Mucosa of descending colon (tissue), 3 donors: ENCODE data around the gene RMND5A. TPM values are rescaled to one million over a fixed set of nuclear protein-coding genes. Genes with fewer than 3 reads are reported as not detected.

Experiments used
- ATAC-seq: fragments of 200-7000 bp; cut with Tn5 transposase; one replicate; pipeline ENCODE4 v1.9.1; 2020; ENCODE audit warnings: mild to moderate bottlenecking, moderate library complexity
- DNase-seq, 3 donors: peaks; one replicate each; pipeline ENCODE4 v3.0.0-alpha.2; 2020
- H3K36me3 ChIP-seq: fragments of 200-600 bp; one replicate; pipeline ENCODE4 v1.8.0; 2021; ENCODE audit warnings: low read depth, mild to moderate bottlenecking
- H3K4me1 ChIP-seq: fragments of 200-600 bp; one replicate; pipeline ENCODE4 v1.8.0; 2021; ENCODE audit warnings: low read depth, mild to moderate bottlenecking
- H3K4me3 ChIP-seq: fragments of 200-600 bp; one replicate; pipeline ENCODE4 v1.8.0; 2021; ENCODE audit warnings: mild to moderate bottlenecking
- H3K9me3 ChIP-seq: fragments of 200-600 bp; one replicate; pipeline ENCODE4 v1.8.0; 2021; ENCODE audit warnings: mild to moderate bottlenecking
- CTCF ChIP-seq: fragments of 200-600 bp; IDR thresholded peaks from one replicate; pipeline ENCODE4 v1.8.0; 2022; ENCODE audit warnings: antibody characterized with exemption, mild to moderate bottlenecking
- intact Hi-C, 2 donors: fragments of 100-400 bp; cut with DNase I in 1 of 2; cut with micrococcal nuclease in 1 of 2; formaldehyde crosslinking; loops; one replicate each; pipeline versions ENCODE4 v1.11.0 to v1.11.1; 2022; cut with DNase I, micrococcal nuclease
- total RNA-seq, 3 donors: library from RNA; stranded (reverse); fragmentation: NEBNext Ultra II Directional in 2 of 3; extraction: Animal tissue kit (Norgen Biotek cat#: 25700) in 2 of 3; gene quantifications; one replicate each; pipeline versions ENCODE4 v1.2.1 to v1.2.4, GENCODE V29; 2021 to 2023
- donor health status: DM: no; HTN: no; CAD: no; lungs with moderate emphysema.
- donor health status: DM: no; HTN: no; CAD: no.
- donor health status: DM: no; HTN: yes; CAD: no.

Gene RMND5A
- total RNA-seq, 3 donors from 2014 or later = 69.2 to 93.0 (median 73.8) TPM

- Histone ChIP-seq H3K4me3 (no peak overlapping the region), H3K9me3 (no peaks in the 10 kb centered on the region), H3K4me1 (no peaks in the 10 kb centered on the region), H3K36me3 (no peaks in the 10 kb centered on the region)
- ATAC-seq = no peak
- no peak for TF ChIP-seq CTCF
- DNase-seq = no peak
- intact Hi-C loops = no loop called here
Measured at GRCh38 chr2:86815611-86816010, 95.5 kb downstream of the RMND5A start.

DNA sequence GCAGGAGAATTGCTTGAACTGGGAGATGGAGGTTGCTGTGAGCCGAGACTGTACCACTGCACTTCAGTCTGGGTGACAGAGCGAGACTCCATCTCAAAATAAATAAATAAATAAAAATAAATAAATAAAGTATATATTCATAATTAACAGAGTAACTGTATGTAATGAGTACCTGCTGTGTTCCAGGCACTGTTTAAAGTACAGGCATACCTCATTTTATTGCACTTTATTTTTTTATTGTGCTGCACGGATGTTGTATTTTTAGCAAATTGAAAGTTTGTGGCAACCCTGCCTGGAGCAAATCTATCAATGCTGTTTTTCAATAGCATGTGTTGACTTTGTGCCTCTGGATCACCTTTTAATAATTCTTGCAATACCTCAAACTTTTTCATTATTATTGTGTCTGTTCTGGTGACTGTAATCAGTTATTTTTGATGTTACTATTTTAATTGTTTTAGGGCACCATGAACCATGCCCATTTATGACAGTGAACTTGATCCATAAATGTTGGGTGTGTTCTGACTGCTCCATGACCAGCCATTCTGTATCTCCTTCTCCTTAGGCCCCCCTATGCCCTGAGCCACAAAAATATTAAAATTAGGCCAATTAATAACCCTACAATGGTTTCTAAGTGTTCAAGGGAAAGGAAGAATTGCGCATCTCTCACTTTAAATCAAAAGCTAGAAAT, 98.2 kb downstream of the RMND5A start:
- H3K9me3 ChIP-seq = no peaks in the 10 kb centered on the region
- ATAC-seq (peak; percentile 67), DNase-seq (no peak)

GRCh38 chr2:86818957-86819356, 98.9 kb downstream of the RMND5A start:
- H3K4me1 ChIP-seq = no peaks in the 10 kb centered on the region
- ATAC-seq (no peak), DNase-seq (no peak)
- H3K4me3 ChIP-seq = no peak overlapping the region
- H3K36me3 ChIP-seq = no peaks in the 10 kb centered on the region
- H3K9me3 ChIP-seq = no peaks in the 10 kb centered on the region
- intact Hi-C loops = no loop called here
- no peak for TF ChIP-seq CTCF

More for the DNA sequence above, 98.2 kb downstream of the RMND5A start:
- TF ChIP-seq CTCF = no peak
- H3K4me1 ChIP-seq = no peaks in the 10 kb centered on the region
- no peak overlapping the region for H3K4me3 ChIP-seq
- H3K36me3 ChIP-seq = no peaks in the 10 kb centered on the region
- intact Hi-C loops = no loop called here

DNA sequence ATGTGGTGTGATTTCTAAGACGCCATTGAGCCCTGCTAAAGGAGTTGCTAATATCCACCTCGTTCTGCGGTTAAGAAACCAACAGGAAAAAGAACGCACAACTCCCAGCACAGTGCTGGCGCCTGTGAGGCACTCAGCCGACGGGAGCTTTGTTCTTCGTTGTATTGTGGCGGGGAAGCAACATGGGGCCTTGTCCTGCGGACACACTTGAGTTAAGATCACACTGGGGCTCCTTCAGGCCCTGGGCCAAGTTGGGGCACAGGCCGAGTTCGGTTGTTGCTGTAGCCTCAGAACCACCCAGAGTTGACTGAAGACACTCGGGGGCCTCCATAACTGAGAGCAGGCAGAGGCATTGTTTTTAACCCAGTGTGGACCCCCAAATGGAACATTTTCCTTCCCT, 101.2 kb downstream of the RMND5A start:
- Histone ChIP-seq H3K4me3 (no peak overlapping the region), H3K9me3 (no peaks in the 10 kb centered on the region), H3K36me3 (no peaks in the 10 kb centered on the region), H3K4me1 (no peaks in the 10 kb centered on the region)
- DNase-seq = no peak
- no peak for TF ChIP-seq CTCF
- intact Hi-C loops = no loop called here
- ATAC-seq = no peak

DNA sequence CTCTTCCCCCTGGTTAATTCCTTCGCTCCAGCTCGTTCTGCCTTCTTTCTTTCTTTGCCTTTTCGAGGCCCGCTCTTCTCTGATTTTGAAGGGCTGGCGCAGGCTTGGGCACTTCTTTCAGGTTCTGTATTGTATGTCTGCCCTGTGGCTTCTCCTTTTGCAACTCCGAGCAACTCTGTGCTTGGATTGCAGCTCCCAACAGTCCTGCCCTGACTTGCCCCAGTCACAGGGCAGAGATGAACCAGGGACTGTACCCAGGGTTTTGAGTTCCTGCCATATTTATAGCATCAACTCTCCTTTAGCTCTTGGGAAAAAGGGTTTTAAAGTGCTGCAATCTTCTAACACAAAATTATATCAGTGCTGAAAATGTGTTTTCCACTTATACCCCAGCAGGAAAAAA, 101.8 kb downstream of the RMND5A start:
- no peak for ATAC-seq

More for the DNA sequence above, 101.8 kb downstream of the RMND5A start:
- Histone ChIP-seq H3K9me3 (no peaks in the 10 kb centered on the region), H3K4me1 (no peaks in the 10 kb centered on the region), H3K4me3 (no peak overlapping the region), H3K36me3 (no peaks in the 10 kb centered on the region)
- intact Hi-C loops = no loop called here
- no peak for TF ChIP-seq CTCF
- no peak for DNase-seq
